Measurements from ENCODE around the gene SNTB2. TPM values are rescaled to one million over a fixed set of nuclear protein-coding genes. Genes with fewer than 3 reads are reported as not detected.
A peak's percentile ranks its signal among the peaks of the same experiment; 100 is the strongest.

SNTB2 gene
- total RNA-seq, 4 donors from 2014 or later: 14.5 to 140 (median 28.7) TPM

- Histone ChIP-seq H3K36me3 (peaks cover 0 to 57% (median 0%) of the 10 kb centered on the region in 3 donors), H3K27ac (no peak overlapping the region), H3K9me3 (no peaks in the 10 kb centered on the region), H3K4me3 (no peak overlapping the region), H3K27me3 (no peaks in the 10 kb centered on the region), H3K4me1 (peaks cover 0 to 14% (median 7%) of the 10 kb centered on the region in 4 donors)
- no peak for TF ChIP-seq POLR2A (IDR thresholded peaks at IDR 0.05)
- TF ChIP-seq, protein P1, sequence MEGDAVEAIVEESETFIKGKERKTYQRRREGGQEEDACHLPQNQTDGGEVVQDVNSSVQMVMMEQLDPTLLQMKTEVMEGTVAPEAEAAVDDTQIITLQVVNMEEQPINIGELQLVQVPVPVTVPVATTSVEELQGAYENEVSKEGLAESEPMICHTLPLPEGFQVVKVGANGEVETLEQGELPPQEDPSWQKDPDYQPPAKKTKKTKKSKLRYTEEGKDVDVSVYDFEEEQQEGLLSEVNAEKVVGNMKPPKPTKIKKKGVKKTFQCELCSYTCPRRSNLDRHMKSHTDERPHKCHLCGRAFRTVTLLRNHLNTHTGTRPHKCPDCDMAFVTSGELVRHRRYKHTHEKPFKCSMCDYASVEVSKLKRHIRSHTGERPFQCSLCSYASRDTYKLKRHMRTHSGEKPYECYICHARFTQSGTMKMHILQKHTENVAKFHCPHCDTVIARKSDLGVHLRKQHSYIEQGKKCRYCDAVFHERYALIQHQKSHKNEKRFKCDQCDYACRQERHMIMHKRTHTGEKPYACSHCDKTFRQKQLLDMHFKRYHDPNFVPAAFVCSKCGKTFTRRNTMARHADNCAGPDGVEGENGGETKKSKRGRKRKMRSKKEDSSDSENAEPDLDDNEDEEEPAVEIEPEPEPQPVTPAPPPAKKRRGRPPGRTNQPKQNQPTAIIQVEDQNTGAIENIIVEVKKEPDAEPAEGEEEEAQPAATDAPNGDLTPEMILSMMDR (IDR thresholded peaks at IDR 0.05): no peak
- peak in 1 of 3 donors; percentile 13 for DNase-seq
These were observed 127.6 kb downstream of the SNTB2 start for GRCh38 chr16:69314534-69314933.

DNA sequence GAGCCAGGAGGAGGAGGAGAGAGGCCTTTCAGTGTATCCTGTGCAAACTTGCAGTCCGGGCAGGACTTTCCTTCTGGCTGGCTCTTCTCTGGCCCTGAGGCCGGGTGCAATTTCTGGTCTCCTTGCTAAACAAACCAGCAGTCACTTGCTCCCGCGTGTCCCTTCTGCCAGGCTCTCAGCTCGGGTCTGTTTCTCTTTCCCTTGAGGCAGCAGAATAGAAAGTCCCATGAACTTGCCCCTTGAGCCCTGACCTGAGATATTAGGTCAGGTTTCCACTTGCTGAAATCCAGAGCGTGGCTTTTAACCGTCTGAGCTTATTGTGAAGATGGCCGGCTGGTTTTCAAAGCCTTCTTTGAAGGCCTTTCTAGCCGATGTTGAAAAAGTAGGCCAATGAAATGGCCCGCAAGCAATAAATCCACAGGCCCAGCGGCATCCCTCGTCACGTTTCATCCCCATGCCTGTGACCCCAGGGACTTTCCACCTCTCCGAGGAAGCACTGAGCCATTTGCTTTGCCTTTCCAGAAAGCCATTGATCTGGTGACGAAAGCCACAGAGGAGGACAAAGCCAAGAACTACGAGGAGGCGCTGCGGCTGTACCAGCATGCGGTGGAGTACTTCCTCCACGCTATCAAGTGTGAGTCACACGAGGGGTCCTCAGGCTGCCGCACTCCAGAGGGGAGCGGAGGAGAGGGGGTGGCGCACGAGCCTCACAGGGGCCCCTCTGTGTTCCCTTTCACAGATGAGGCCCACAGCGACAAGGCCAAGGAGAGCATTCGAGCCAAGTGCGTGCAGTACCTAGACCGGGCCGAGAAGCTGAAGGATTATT, 128.7 kb downstream of the SNTB2 start:
- Histone ChIP-seq H3K9me3 (no peaks in the 10 kb centered on the region), H3K4me1 (peaks cover 0 to 14% (median 5%) of the 10 kb centered on the region in 4 donors), H3K36me3 (peaks cover 0 to 69% (median 2%) of the 10 kb centered on the region in 3 donors), H3K4me3 (no peak overlapping the region), H3K27ac (no peak overlapping the region), H3K27me3 (no peaks in the 10 kb centered on the region)
- peak in 2 of 3 donors; percentile 11 to 37 for DNase-seq
- TF ChIP-seq, protein P1 (IDR thresholded peaks at IDR 0.05): no peak
- TF ChIP-seq POLR2A (IDR thresholded peaks at IDR 0.05): no peak

DNA sequence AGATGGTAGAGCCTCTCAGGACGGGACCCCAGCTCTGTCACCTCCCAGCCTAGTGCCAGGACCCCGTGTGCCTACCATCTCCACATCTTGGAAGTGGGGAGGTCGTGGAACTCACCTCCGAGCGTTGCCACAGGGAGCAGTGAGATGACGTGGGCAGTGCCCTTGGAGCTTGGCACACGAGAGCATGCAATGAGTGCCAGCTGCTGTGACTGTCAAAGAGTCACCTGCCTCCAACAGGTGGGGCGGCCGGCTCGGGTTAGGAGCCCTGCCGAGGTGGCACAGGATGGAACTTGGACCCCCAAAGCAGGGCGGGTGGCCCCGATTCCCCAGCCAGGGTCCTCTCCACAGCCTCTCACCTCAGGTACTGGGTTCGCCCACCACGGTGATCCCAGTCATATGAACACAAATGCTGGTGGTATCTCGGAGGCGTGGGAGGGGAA, 129.7 kb downstream of the SNTB2 start:
- peak in 2 of 3 donors; percentile 8 to 36 for DNase-seq
- Histone ChIP-seq H3K9me3 (no peaks in the 10 kb centered on the region), H3K27ac (no peak overlapping the region), H3K4me3 (no peak overlapping the region), H3K36me3 (peaks cover 0 to 78% (median 2%) of the 10 kb centered on the region in 3 donors), H3K27me3 (no peaks in the 10 kb centered on the region), H3K4me1 (peaks cover 0 to 14% (median 5%) of the 10 kb centered on the region in 4 donors)
- no peak for TF ChIP-seq POLR2A (IDR thresholded peaks at IDR 0.05)

DNA sequence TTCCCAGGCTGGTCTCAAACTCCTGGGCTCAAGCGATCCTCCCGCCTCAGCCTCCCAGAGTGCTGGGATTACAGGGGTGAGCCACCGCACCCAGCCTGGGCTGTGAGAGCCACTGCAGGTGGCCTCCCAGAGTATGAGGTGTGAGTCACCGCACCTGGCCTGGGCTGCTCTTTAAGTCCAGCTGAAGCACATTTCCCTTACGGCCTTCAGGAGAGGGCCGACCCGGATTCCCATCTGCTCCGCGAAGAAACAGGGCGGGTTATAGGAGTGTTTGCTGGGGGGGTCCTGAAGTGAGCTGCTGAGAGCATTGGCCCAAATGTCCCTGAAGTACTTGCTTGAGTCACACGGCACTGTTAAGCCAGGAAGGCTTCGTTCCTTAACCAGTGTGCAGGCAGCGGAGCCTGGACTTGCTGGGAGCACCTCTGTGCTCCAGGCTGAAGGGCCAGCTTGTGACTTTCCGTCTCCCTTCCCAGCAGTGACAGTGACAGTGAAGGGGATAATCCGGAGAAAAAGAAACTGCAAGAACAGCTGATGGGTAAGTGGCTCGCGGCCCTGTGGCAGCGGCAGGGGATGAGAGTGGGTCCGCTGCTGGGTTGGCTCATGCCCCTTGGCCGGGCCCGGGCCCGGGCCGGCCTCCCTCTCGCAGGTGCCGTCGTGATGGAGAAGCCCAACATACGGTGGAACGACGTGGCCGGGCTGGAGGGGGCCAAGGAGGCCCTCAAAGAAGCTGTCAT, 131.4 kb downstream of the SNTB2 start:
- Histone ChIP-seq H3K4me3 (no peak overlapping the region), H3K36me3 (peaks cover 0 to 95% (median 2%) of the 10 kb centered on the region in 3 donors)

DNA sequence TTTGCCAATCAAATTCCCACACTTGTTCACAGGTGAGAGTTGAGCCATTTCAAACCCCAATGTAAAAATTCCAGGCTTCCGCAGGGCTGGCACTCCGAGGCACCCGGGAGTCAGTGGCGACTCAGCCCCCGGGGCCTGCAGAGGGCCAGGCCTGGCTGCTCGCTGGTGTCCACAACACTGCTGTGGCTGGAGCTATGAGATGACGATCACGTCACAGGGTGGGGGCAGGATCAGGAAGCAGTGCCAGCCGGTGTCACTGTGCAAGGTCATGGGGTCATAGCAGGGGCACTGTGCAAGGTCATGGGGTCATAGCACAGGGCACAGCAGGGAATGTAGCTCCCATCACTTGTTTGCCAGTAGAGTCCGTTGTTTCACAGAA, 131.9 kb downstream of the SNTB2 start:
- DNase-seq: peak in 1 of 3 donors; percentile 10
- Histone ChIP-seq H3K4me1 (no peaks in the 10 kb centered on the region), H3K27me3 (no peaks in the 10 kb centered on the region), H3K9me3 (no peaks in the 10 kb centered on the region), H3K27ac (no peak overlapping the region), H3K36me3 (peaks cover 0 to 99% (median 2%) of the 10 kb centered on the region in 3 donors), H3K4me3 (no peak overlapping the region)
- TF ChIP-seq, protein P1 (IDR thresholded peaks at IDR 0.05): no peak
- TF ChIP-seq POLR2A (IDR thresholded peaks at IDR 0.05): no peak

More for the DNA sequence above, 131.4 kb downstream of the SNTB2 start:
- Histone ChIP-seq H3K27me3 (no peaks in the 10 kb centered on the region), H3K9me3 (no peaks in the 10 kb centered on the region), H3K27ac (no peak overlapping the region), H3K4me1 (no peaks in the 10 kb centered on the region)
- TF ChIP-seq POLR2A (IDR thresholded peaks at IDR 0.05): no peak
- TF ChIP-seq, protein P1 (IDR thresholded peaks at IDR 0.05): no peak
- DNase-seq: peak in 1 of 3 donors; percentile 12
